K562 (cell line): ENCODE data around the gene PRR11. TPM values are rescaled to one million over a fixed set of nuclear protein-coding genes. Genes with fewer than 3 reads are reported as not detected.

Source experiments
- CCAR2 ChIP-seq: fragments of 200-400 bp; formaldehyde crosslinking; IDR thresholded peaks from 2 replicates; pipeline ENCODE4 v1.6.1; 2017; ENCODE audit warnings: mild to moderate bottlenecking, low read depth, low read length
- DACH1 ChIP-seq: fragments of 450-650 bp; IDR thresholded peaks from 2 replicates; pipeline ENCODE4 v1.6.1; 2018; ENCODE audit not compliant: partially characterized antibody
- GTF2B ChIP-seq: IDR thresholded peaks from 2 replicates; pipeline ENCODE4 v1.6.1; 2011; ENCODE audit not compliant: insufficient read length; ENCODE audit errors: extremely low read depth
- NFE2 ChIP-seq: IDR thresholded peaks from 2 replicates; pipeline ENCODE4 v1.6.1; 2014; ENCODE audit warnings: antibody characterized with exemption, low read depth
- PML ChIP-seq: IDR thresholded peaks from 2 replicates; pipeline ENCODE4 v1.6.1; 2012; ENCODE audit warnings: low read length, inconsistent platforms
- POLR2H ChIP-seq: IDR thresholded peaks from 2 replicates; pipeline ENCODE4 v1.6.1; 2016; ENCODE audit warnings: missing genetic modification characterization, low read depth, mild to moderate bottlenecking, control low read depth, missing compliant biosample characterization, moderate library complexity
- RBBP5 ChIP-seq: fragments of 200-600 bp; sonication (generic); IDR thresholded peaks from 2 replicates; pipeline ENCODE4 v1.6.1; 2012; ENCODE audit warnings: borderline replicate concordance, mild to moderate bottlenecking, low read length, control low read depth, inconsistent platforms; ENCODE audit not compliant: insufficient read depth, poor library complexity, severe bottlenecking
- RCOR1 ChIP-seq, 2 experiments: IDR thresholded peaks; 2 replicates each; pipeline ENCODE4 v1.6.1; 2012; ENCODE audit warnings: low read depth in 2 of 2, low read length in 2 of 2, borderline replicate concordance in 1 of 2, improper control_type of control experiment in 1 of 2
- SMARCC2 ChIP-seq: fragments of 450-650 bp; IDR thresholded peaks from 2 replicates; pipeline ENCODE4 v1.6.1; 2017; ENCODE audit warnings: antibody characterized with exemption, moderate library complexity, mild to moderate bottlenecking, low read depth
- TAF9B ChIP-seq: fragments of 450-650 bp; IDR thresholded peaks from 2 replicates; pipeline ENCODE4 v1.6.1; 2018; ENCODE audit warnings: mild to moderate bottlenecking; ENCODE audit not compliant: partially characterized antibody
- TCF7 ChIP-seq: sonication (generic); IDR thresholded peaks from 2 replicates; pipeline ENCODE4 v1.6.1; 2016; ENCODE audit warnings: antibody characterized with exemption, borderline replicate concordance
- TSHZ1 ChIP-seq: fragments of 250-450 bp; sonication (Bioruptor Pico); IDR thresholded peaks from 2 replicates; pipeline ENCODE4 v1.4.0; 2020; ENCODE audit warnings: mild to moderate bottlenecking, moderate library complexity
- XRCC5 ChIP-seq: fragments of 200-400 bp; formaldehyde crosslinking; IDR thresholded peaks from 2 replicates; pipeline ENCODE4 v1.6.1; 2017; ENCODE audit warnings: low read depth, mild to moderate bottlenecking, low read length
- ZBTB43 ChIP-seq: sonication (generic); formaldehyde crosslinking; IDR thresholded peaks from 2 replicates; pipeline ENCODE4 v1.8.0; 2023; ENCODE audit warnings: mild to moderate bottlenecking, missing genetic modification reagents
- ZEB2 ChIP-seq: fragments of 450-650 bp; IDR thresholded peaks from 2 replicates; pipeline ENCODE4 v1.6.1; 2016
- ZNF146 ChIP-seq: IDR thresholded peaks from one replicate; pipeline ENCODE4 v1.6.1; 2018; ENCODE audit warnings: missing compliant biosample characterization; ENCODE audit not compliant: unreplicated experiment
- polyA plus RNA-seq, 8 experiments: library from polyadenylated mRNA; depleted of rRNA in 4 of 8; stranded (reverse) in 5 of 8; unstranded in 3 of 8; fragments of >200 nt; fragmentation: Nextera tagmentation in 2 of 8; fragmentation: Illumina TruSeq in 1 of 8; extraction: Ambion mirVana in 2 of 8; extraction: Trizol in 1 of 8; gene quantifications; 2 replicates each; pipeline versions ENCODE4 v1.2.1 to v1.2.3, GENCODE V29; 2011 to 2014; ENCODE audit warnings: inconsistent platforms in 1 of 8, missing spikeins in 1 of 8
- total RNA-seq, 7 experiments: library from RNA; depleted of rRNA in 6 of 7; stranded (reverse); fragments of >200 nt in 6 of 7; fragmentation: Illumina TruSeq in 2 of 7; extraction: Trizol in 2 of 7; gene quantifications; 2 replicates each; pipeline versions ENCODE4 v1.2.1 to v1.2.3, GENCODE V29; 2011 to 2021; ENCODE audit warnings: low replicate concordance in 1 of 7

The PRR11 gene
- total and polyA plus RNA-seq, 9 of the 15 experiments (the other 6 are each of a cell fraction or from before 2014, with no cell fraction given) = 13.3 to 75.2 (median 46.4) TPM

- TF ChIP-seq RCOR1 (IDR thresholded peaks at IDR 0.05; ENCODE audit: borderline replicate concordance in 1 of 2, low read depth in 2 of 2, low read length in 2 of 2) = peak in 1 of 2 experiments; percentile 84; a peak in 2 of 4 replicates
- peak; percentile 93 for TF ChIP-seq RBBP5
- TF ChIP-seq CCAR2 = no peak
- peak; percentile 19 for TF ChIP-seq DACH1
- TF ChIP-seq ZEB2 = peak; percentile 80
- no peak for TF ChIP-seq POLR2H (tag)
- 0 out of 2 replicates have a peak, but pooled peaks have one; percentile 45 for TF ChIP-seq TCF7
- no peak for TF ChIP-seq GTF2B
- no peak for TF ChIP-seq TAF9B
- peak; percentile 63; the same call in 1 of the 2 replicates for TF ChIP-seq PML
- TF ChIP-seq ZNF146 = no peak
- 0 out of 2 replicates have a peak, but pooled peaks have one; percentile 50 for TF ChIP-seq XRCC5
- TF ChIP-seq SMARCC2 = no peak
- peak; percentile 40; the same call in 1 of the 2 replicates for TF ChIP-seq ZBTB43 (CRISPR knock-in tag)
- no peak for TF ChIP-seq TSHZ1 (CRISPR knock-in tag)
- TF ChIP-seq NFE2 = peak; percentile 3; the same call in 1 of the 2 replicates
- TF ChIP-seq, all 486 proteins: peak for 178
These were observed 48.9 kb upstream of the PRR11 start, which contains the start of gene TRIM37 (continued) for GRCh38 chr17:59106463-59107305.
